Motor neuron (in vitro differentiated cells): ENCODE results near the gene RPIA. TPM values are rescaled to one million over a fixed set of nuclear protein-coding genes. Genes with fewer than 3 reads are reported as not detected.

ENCODE experiments used
- ATAC-seq, 8 experiments: fragments of 200-7000 bp; cut with Tn5 transposase; replicated peaks in 6 of 8; 2 replicates each; pipeline ENCODE4 v1.8.0; 2021; ENCODE audit warnings: mild to moderate bottlenecking in 8 of 8, moderate library complexity in 8 of 8
- H3K27ac ChIP-seq, 2 donors: fragments of 250-450 bp; sonication (Bioruptor Pico); 2 replicates each; pipeline ENCODE4 v1.9.0; 2021; ENCODE audit warnings: antibody characterized with exemption in 2 of 2, mild to moderate bottlenecking in 2 of 2, moderate library complexity in 1 of 2
- H3K4me1 ChIP-seq, 2 donors: fragments of 250-450 bp; sonication (Bioruptor Pico); replicated peaks in 1 of 2; 2 replicates each; pipeline ENCODE4 v1.6.1; 2021; ENCODE audit warnings: antibody characterized with exemption in 2 of 2, mild to moderate bottlenecking in 2 of 2, moderate library complexity in 1 of 2
- H3K4me3 ChIP-seq, 5 donors: fragments of 250-450 bp; sonication (Bioruptor Pico); 2 replicates each; pipeline ENCODE4 v1.9.0; 2021; ENCODE audit warnings: antibody characterized with exemption in 5 of 5, mild to moderate bottlenecking in 5 of 5, moderate library complexity in 4 of 5
- WGBS, 10 experiments: fragments of 450-650 bp; shearing (Covaris generic); methylation state at CpG; one replicate each; pipeline ENCODE4 v1.0.0; 2022; 5-methylcytosine and 5-hydroxymethylcytosine counted together
- in situ Hi-C, 9 experiments: fragments of 400-800 bp; cut with MboI; loops; one replicate each; pipeline ENCODE4 v1.15.0; 2021; ENCODE audit warnings: low sequenced_read_pairs in 9 of 9, low pct_unique_long_range_greater_than_20kb in 2 of 9; ENCODE audit not compliant: unreplicated experiment in 9 of 9
- total RNA-seq, 8 experiments: library from RNA; unstranded; fragments of 300-600 nt; gene quantifications; 2 replicates each; pipeline versions ENCODE4 v1.2.3 to v1.2.4, GENCODE V29; 2022

Gene RPIA
- total RNA-seq, 8 experiments from 2014 or later: 6.1 to 17.1 (median 8.5) TPM

- peaks cover 0 to 5% of the 10 kb centered on the region in 2 donors for H3K4me1 ChIP-seq
- H3K4me3 ChIP-seq: no peak overlapping the region
- ATAC-seq: no peak
- H3K27ac ChIP-seq: no peak overlapping the region
- in situ Hi-C loops: no loop called here
- WGBS, 10 experiments: 100% methylated on average over 1 to 2 of the region's 2 CpGs; no CpG with 5 or more reads in 6 of the 10 experiments
These were observed 29.8 kb downstream of the RPIA start for GRCh38 chr2:88721268-88721667.

- 63 to 100% (median 92%) methylated on average over 1 to 4 of the region's 4 CpGs; no CpG with 5 or more reads in 2 of the 10 experiments for WGBS, 10 experiments
- H3K27ac ChIP-seq: no peak overlapping the region
- H3K4me1 ChIP-seq: peaks cover 0 to 5% of the 10 kb centered on the region in 2 donors
- no peak for ATAC-seq
- H3K4me3 ChIP-seq: no peak overlapping the region
- in situ Hi-C loops: no loop called here
These were observed 33.3 kb downstream of the RPIA start for GRCh38 chr2:88724643-88725332.

GRCh38 chr2:88729061-88729745 is 37.7 kb downstream of the RPIA start:
- no peak overlapping the region for H3K4me3 ChIP-seq
- H3K4me1 ChIP-seq: no peaks in the 10 kb centered on the region
- in situ Hi-C loops: no loop called here
- ATAC-seq: no peak
- no peak overlapping the region for H3K27ac ChIP-seq
- 80 to 100% (median 99%) methylated on average over 1 to 6 of the region's 8 CpGs; no CpG with 5 or more reads in 4 of the 10 experiments for WGBS, 10 experiments

- WGBS, 10 experiments: 67 to 100% (median 87%) methylated on average over 1 to 3 of the region's 4 CpGs; no CpG with 5 or more reads in 1 of the 10 experiments
- no peak overlapping the region for H3K27ac ChIP-seq
- ATAC-seq: no peak
- H3K4me1 ChIP-seq: no peaks in the 10 kb centered on the region
- in situ Hi-C loops: no loop called here
- no peak overlapping the region for H3K4me3 ChIP-seq
These were observed 41.9 kb downstream of the RPIA start for GRCh38 chr2:88733155-88733902.

- WGBS, 10 experiments: 0 to 100% (median 82%) methylated on average over 1 to 4 of the region's 4 CpGs; no CpG with 5 or more reads in 3 of the 10 experiments
- H3K27ac ChIP-seq: no peak overlapping the region
- ATAC-seq: peak in 3 of 8 experiments; percentile 26 to 61 (median 29)
- no peak overlapping the region for H3K4me3 ChIP-seq
- in situ Hi-C loops: no loop called here
- no peaks in the 10 kb centered on the region for H3K4me1 ChIP-seq
These were observed 43.7 kb downstream of the RPIA start for GRCh38 chr2:88735133-88735532.

- Histone ChIP-seq H3K4me3 (no peak overlapping the region), H3K4me1 (no peaks in the 10 kb centered on the region), H3K27ac (no peak overlapping the region)
- peak in 3 of 8 experiments; percentile 10 to 61 (median 59) for ATAC-seq
- WGBS, 10 experiments: 67 to 100% (median 83%) methylated on average over 1 to 3 of the region's 6 CpGs; no CpG with 5 or more reads in 5 of the 10 experiments
- in situ Hi-C loops: no loop called here
These were observed 44.4 kb downstream of the RPIA start for GRCh38 chr2:88735853-88736252.

- in situ Hi-C loops: no loop called here
- no peak for ATAC-seq
These were observed 45.0 kb downstream of the RPIA start for GRCh38 chr2:88736437-88736836.

GRCh38 chr2:88737385-88737784 is 45.9 kb downstream of the RPIA start:
- Histone ChIP-seq H3K4me3 (no peak overlapping the region), H3K4me1 (no peaks in the 10 kb centered on the region), H3K27ac (no peak overlapping the region)
- 78 to 100% (median 98%) methylated on average over 1 to 4 of the region's 4 CpGs for WGBS, 10 experiments
- ATAC-seq: no peak
- in situ Hi-C loops: no loop called here

More at GRCh38 chr2:88736437-88736836, 45.0 kb downstream of the RPIA start:
- 69 to 100% (median 86%) methylated on average over 1 to 7 of the region's 8 CpGs; no CpG with 5 or more reads in 2 of the 10 experiments for WGBS, 10 experiments
- Histone ChIP-seq H3K4me3 (no peak overlapping the region), H3K4me1 (no peaks in the 10 kb centered on the region), H3K27ac (no peak overlapping the region)

GRCh38 chr2:88738271-88738670 is 46.8 kb downstream of the RPIA start:
- no peak overlapping the region for H3K27ac ChIP-seq
- no peak overlapping the region for H3K4me3 ChIP-seq
- in situ Hi-C loops: no loop called here
- no peaks in the 10 kb centered on the region for H3K4me1 ChIP-seq
- WGBS, 10 experiments: 59 to 100% (median 89%) methylated on average over 1 to 3 of the region's 3 CpGs; no CpG with 5 or more reads in 1 of the 10 experiments
- no peak for ATAC-seq

- 3 to 55% (median 46%) methylated on average over 3 to 7 of the region's 7 CpGs; no CpG with 5 or more reads in 2 of the 10 experiments for WGBS, 10 experiments
- ATAC-seq: peak; percentile 38 to 94 (median 66)
- no peak overlapping the region for H3K27ac ChIP-seq
- H3K4me3 ChIP-seq: no peak overlapping the region
- in situ Hi-C loops: no loop called here
- no peaks in the 10 kb centered on the region for H3K4me1 ChIP-seq
These were observed 48.6 kb downstream of the RPIA start for GRCh38 chr2:88739985-88740600.

GRCh38 chr2:88746929-88747490 is 55.5 kb downstream of the RPIA start:
- Histone ChIP-seq H3K4me3 (no peak overlapping the region), H3K27ac (no peak overlapping the region), H3K4me1 (no peaks in the 10 kb centered on the region)
- in situ Hi-C loops: no loop called here
- no peak for ATAC-seq
- 94 to 100% methylated on average over 3 of the region's 6 CpGs; no CpG with 5 or more reads in 8 of the 10 experiments for whole genome bisulfite sequencing, 10 experiments

GRCh38 chr2:88747990-88748389 is 56.5 kb downstream of the RPIA start:
- no peaks in the 10 kb centered on the region for H3K4me1 ChIP-seq
- in situ Hi-C loops: no loop called here
- no peak overlapping the region for H3K4me3 ChIP-seq
- no peak for ATAC-seq
- no peak overlapping the region for H3K27ac ChIP-seq
- WGBS, 10 experiments: 54 to 100% (median 97%) methylated on average over 1 to 2 of the region's 2 CpGs; no CpG with 5 or more reads in 2 of the 10 experiments
